Brain microvascular endothelial cell (primary cell): ENCODE data around the gene UFSP2.

ENCODE experiments used
- DNase-seq: peaks from one replicate; pipeline ENCODE4 v3.0.0-alpha.2; 2020
- H3K27ac ChIP-seq: fragments of 250-450 bp; sonication (Bioruptor Pico); 2 replicates; pipeline ENCODE4 v1.5.1; 2020; ENCODE audit warnings: mild to moderate bottlenecking, moderate library complexity
- H3K27me3 ChIP-seq: fragments of 250-450 bp; sonication (Bioruptor Pico); replicated peaks from 2 replicates; pipeline ENCODE4 v1.5.1; 2020; ENCODE audit warnings: mild to moderate bottlenecking
- H3K36me3 ChIP-seq: fragments of 250-450 bp; sonication (Bioruptor Pico); replicated peaks from 2 replicates; pipeline ENCODE4 v1.5.1; 2020; ENCODE audit warnings: mild to moderate bottlenecking
- H3K4me3 ChIP-seq: 2 replicates; pipeline ENCODE4 v1.5.1; 2011; ENCODE audit warnings: low read depth, mild to moderate bottlenecking, control low read depth, low read length, moderate library complexity
- CTCF ChIP-seq: IDR thresholded peaks from 2 replicates; pipeline ENCODE4 v1.5.1; 2011; ENCODE audit warnings: low read depth, mild to moderate bottlenecking, moderate library complexity, low read length, control low read depth, inconsistent platforms; ENCODE audit errors: missing control alignments
- in situ Hi-C: cut with HindIII; loops from 2 replicates; pipeline ENCODE4 v1.10.0; 2017; ENCODE audit warnings: low sequenced_read_pairs, low pct_ligation_motif_present

The UFSP2 gene

DNA sequence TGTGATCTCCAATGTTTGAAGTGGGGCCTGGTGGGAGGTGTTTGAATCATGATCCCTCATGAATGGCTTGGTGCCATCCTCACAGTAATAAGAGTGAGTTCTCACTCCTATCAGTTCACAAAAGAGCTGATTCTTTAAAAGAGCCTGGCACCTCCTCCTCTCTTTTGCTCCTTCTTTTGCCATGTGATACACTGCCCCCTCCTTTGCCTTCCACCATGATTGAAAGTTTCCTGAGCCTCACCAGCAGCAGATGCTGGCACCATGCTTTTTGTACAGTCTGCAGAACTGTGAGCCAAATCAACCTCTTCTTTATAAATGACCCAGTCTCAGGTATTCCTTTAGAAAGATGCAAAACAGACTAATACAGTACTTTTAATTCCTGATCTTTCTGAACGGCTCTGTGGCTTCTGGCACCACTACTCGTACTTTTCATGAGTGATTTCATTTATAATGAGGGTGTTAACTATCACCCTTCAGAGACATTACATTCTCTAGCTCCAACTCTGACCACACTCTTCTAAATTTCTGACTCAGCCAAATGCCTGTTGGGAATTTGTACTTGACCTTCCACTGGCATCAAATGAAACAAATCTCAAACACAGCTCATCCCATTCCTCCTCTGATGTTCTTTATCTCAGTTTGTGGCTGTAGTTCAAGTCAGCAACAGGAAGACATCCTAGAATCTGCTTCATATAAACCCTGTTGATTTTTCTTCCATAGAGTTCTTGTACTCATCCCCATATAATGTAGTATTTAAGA, 4.2 kb downstream of the UFSP2 start:
- in situ Hi-C loops = no loop called here
- TF ChIP-seq CTCF = no peak
- no peaks in the 10 kb centered on the region for H3K27me3 ChIP-seq
- no peak overlapping the region for H3K27ac ChIP-seq
- peak; percentile 68 for DNase-seq
- no peak overlapping the region for H3K4me3 ChIP-seq
- peaks cover 18% of the 10 kb centered on the region for H3K36me3 ChIP-seq

DNA sequence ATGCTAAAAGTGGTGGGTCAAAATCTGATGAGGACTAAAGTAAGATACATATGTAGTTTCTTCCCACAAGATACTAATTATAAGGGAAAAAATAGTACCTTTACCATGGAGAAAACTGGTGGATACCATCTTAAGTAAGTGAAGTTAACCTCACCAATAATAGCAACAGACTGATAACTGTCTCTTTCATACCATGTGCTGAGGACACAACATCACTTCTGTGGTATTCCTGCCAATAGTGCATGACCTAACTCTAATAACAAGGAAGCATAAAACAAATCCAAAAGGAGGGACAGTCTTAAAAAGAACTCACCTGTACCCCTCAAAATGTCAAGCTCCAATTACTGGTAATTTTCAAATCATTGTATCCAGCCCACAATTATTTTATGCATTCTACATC, 8.8 kb downstream of the UFSP2 start:
- Histone ChIP-seq H3K27ac (no peak overlapping the region), H3K27me3 (no peaks in the 10 kb centered on the region), H3K36me3 (peaks cover 32% of the 10 kb centered on the region), H3K4me3 (no peak overlapping the region)
- DNase-seq = no peak
- in situ Hi-C loops = no loop called here
- no peak for TF ChIP-seq CTCF

GRCh38 chr4:185412412-185412811, 13.4 kb downstream of the UFSP2 start:
- in situ Hi-C loops = no loop called here
- H3K36me3 ChIP-seq = peaks cover 27% of the 10 kb centered on the region
- DNase-seq = no peak
- no peak overlapping the region for H3K4me3 ChIP-seq
- no peaks in the 10 kb centered on the region for H3K27me3 ChIP-seq
- no peak overlapping the region for H3K27ac ChIP-seq
- TF ChIP-seq CTCF = no peak

- no peak for TF ChIP-seq CTCF
- in situ Hi-C loops = no loop called here
- Histone ChIP-seq H3K27ac (no peak overlapping the region), H3K4me3 (no peak overlapping the region), H3K27me3 (no peaks in the 10 kb centered on the region), H3K36me3 (peaks cover 22% of the 10 kb centered on the region)
- DNase-seq = no peak
Measured at GRCh38 chr4:185411849-185412248, 13.9 kb downstream of the UFSP2 start.

- Histone ChIP-seq H3K27ac (no peak overlapping the region), H3K36me3 (peaks cover 18% of the 10 kb centered on the region), H3K4me3 (no peak overlapping the region), H3K27me3 (no peaks in the 10 kb centered on the region)
- DNase-seq = no peak
- in situ Hi-C loops = no loop called here
- TF ChIP-seq CTCF = no peak
Measured at GRCh38 chr4:185408432-185408831, 17.3 kb downstream of the UFSP2 start.
